Thyroid gland (tissue), 4 donors: ENCODE results near the gene PAIP2.

Experiments used
- CTCF ChIP-seq, 6 experiments: fragments of 200-600 bp in 3 of 6; fragments of 450-650 bp in 3 of 6; sonication (generic) in 3 of 6; IDR thresholded peaks; one replicate each; pipeline ENCODE4 v1.5.1; 2016 to 2019; ENCODE audit warnings: antibody characterized with exemption in 6 of 6, mild to moderate bottlenecking in 2 of 6, inconsistent platforms in 1 of 6, moderate library complexity in 1 of 6
- POLR2A ChIP-seq, 2 donors: fragments of 450-650 bp; IDR thresholded peaks; one replicate each; pipeline ENCODE4 v1.6.1; 2017; ENCODE audit warnings: antibody characterized with exemption in 2 of 2, mild to moderate bottlenecking in 2 of 2, moderate library complexity in 1 of 2

- TF ChIP-seq CTCF (IDR thresholded peaks at IDR 0.05), result peak in 5 of 6 experiments; percentile 21 to 62 (median 44)
- TF ChIP-seq POLR2A (IDR thresholded peaks at IDR 0.05), result no peak
Observed at GRCh38 chr5:139392678-139393496, 51.2 kb downstream of the PAIP2 start.
